Mammary epithelial cell (primary cell): ENCODE results near the gene EGR4.

Experiments
- CTCF ChIP-seq, 2 donors: IDR thresholded peaks in 1 of 2; conservative IDR thresholded peaks in 1 of 2; 2 replicates each; pipeline ENCODE4 v1.5.1; 2011 to 2012; ENCODE audit warnings: inconsistent platforms in 2 of 2, low read length in 2 of 2, mild to moderate bottlenecking in 2 of 2, control low read depth in 1 of 2, low read depth in 1 of 2; ENCODE audit not compliant: insufficient read depth in 1 of 2; ENCODE audit errors: extremely low read depth in 1 of 2
- EZH2 ChIP-seq: IDR thresholded peaks from 2 replicates; pipeline ENCODE4 v1.6.1; 2012; ENCODE audit warnings: low read length, inconsistent platforms, borderline replicate concordance

GRCh38 chr2:73243884-73244570, 49.3 kb downstream of the EGR4 start:
- TF ChIP-seq CTCF (conservative IDR thresholded peaks at IDR 0.05 in 1 of 2, IDR thresholded peaks at IDR 0.05 in 1 of 2; ENCODE audit: extremely low read depth in 1 of 2, insufficient read depth in 1 of 2, low read depth in 1 of 2, low read length in 2 of 2) (no peak), EZH2 (no peak)
